Vagina (tissue), 2 donors: ENCODE data around the gene CHIC2.

Source experiments
- POLR2A ChIP-seq, 2 donors: fragments of 450-650 bp; IDR thresholded peaks; one replicate each; pipeline ENCODE4 v1.6.1; 2017; ENCODE audit warnings: antibody characterized with exemption in 2 of 2, mild to moderate bottlenecking in 2 of 2, moderate library complexity in 2 of 2
- POLR2AphosphoS5 ChIP-seq, 2 donors: sonication (generic); formaldehyde crosslinking; IDR thresholded peaks; one replicate each; pipeline ENCODE4 v1.9.0; 2017; ENCODE audit warnings: antibody characterized with exemption in 2 of 2, mild to moderate bottlenecking in 2 of 2, low read depth in 1 of 2; ENCODE audit not compliant: insufficient read depth in 1 of 2
- TF ChIP-seq, protein P1 (sequence below), 3 experiments: fragments of 450-650 bp in 2 of 3; fragments of 200-600 bp in 1 of 3; sonication (generic) in 1 of 3; IDR thresholded peaks; one replicate each; pipeline ENCODE4 v1.5.1; 2017 to 2019; ENCODE audit warnings: antibody characterized with exemption in 3 of 3, mild to moderate bottlenecking in 2 of 3, moderate library complexity in 2 of 3

DNA sequence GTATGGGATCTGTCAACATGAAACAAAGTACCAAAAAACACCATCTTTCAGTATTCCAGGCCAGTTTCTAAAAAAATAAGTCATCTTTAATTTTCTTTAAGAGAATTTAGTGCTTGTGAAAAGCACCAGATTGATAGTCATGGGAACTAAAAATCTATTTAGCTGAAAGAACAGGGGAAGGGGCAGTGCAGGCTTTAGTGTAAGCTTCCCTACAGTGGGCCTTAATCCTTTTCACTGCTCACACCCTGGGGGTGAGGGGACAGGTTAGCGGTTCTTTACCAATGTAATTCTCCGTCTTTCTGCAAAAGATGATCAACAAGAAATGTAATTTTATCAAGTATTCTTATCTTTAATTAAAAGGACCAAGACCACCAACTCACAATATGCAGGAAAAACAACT lies 47.1 kb downstream of the CHIC2 start:
- TF ChIP-seq, protein P1, sequence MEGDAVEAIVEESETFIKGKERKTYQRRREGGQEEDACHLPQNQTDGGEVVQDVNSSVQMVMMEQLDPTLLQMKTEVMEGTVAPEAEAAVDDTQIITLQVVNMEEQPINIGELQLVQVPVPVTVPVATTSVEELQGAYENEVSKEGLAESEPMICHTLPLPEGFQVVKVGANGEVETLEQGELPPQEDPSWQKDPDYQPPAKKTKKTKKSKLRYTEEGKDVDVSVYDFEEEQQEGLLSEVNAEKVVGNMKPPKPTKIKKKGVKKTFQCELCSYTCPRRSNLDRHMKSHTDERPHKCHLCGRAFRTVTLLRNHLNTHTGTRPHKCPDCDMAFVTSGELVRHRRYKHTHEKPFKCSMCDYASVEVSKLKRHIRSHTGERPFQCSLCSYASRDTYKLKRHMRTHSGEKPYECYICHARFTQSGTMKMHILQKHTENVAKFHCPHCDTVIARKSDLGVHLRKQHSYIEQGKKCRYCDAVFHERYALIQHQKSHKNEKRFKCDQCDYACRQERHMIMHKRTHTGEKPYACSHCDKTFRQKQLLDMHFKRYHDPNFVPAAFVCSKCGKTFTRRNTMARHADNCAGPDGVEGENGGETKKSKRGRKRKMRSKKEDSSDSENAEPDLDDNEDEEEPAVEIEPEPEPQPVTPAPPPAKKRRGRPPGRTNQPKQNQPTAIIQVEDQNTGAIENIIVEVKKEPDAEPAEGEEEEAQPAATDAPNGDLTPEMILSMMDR (IDR thresholded peaks at IDR 0.05): no peak
- TF ChIP-seq POLR2A (IDR thresholded peaks at IDR 0.05) (no peak), POLR2AphosphoS5 (IDR thresholded peaks at IDR 0.05; ENCODE audit: insufficient read depth in 1 of 2, low read depth in 1 of 2) (no peak)
